OCI-M1 (cell line): ENCODE results near the gene ZNF48.

Experiments
- DNase-seq: peaks from one replicate; lab custom pipeline; 2025; lab: John Stamatoyannopoulos, UW

ZNF48 gene

DNA sequence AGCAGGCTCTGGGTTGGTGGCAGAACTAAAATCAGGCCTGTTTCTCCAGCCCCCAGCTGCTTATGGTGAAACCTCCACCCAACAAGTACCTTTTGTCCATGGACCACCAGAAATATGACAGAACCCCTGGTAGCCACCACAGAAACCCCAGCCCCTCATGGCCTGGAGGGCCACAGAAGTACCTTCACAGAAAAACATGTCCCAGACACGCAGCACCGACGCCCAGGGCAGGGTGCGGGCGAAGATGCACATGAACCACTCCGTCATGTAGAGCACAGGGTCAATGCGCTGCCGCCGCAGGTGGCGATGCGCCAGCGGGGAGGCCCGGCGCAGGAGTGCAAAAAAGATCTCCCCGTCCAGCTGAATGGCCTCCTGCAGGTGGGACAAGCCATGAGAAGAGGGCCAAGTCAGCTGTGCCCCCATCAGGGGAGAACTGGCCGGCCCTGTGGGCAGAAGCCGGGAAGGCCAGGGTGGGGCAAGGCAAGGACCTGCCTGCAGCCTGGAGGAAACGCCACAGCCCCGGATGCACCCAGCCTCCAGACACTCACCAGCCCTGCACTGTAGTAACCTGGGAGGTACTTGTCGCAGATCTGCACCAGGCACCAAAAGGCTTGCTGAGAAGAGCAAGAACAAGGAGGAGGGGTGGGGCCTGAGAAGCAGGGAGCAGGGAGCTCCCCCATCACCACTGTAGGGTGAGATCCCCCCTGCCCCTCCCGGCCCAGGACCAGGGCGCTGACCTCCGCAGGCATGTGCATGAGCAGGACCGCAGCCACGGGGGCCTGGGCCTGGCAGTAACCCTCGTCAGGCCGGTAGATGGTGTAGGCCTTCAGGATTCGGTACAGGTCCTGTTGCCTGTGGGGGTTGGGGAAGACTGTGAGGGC, 36.0 kb upstream of the ZNF48 start:
- DNase-seq = no peak

DNA sequence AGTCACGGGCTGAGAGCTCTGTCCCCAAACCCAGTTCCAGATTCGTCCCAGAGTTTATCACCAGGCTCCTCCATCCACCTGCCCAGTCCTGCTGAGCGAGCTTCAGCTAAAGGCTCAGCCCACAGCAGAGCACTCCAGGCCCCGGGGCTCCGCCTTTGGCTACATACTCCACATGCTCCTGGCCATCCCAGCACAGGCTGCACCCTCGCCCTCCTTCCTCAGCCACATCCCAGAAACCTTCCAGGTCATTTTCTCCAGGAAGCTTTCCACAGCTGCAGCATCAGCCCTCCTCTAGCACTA, 35.4 kb upstream of the ZNF48 start:
- no peak for DNase-seq

DNA sequence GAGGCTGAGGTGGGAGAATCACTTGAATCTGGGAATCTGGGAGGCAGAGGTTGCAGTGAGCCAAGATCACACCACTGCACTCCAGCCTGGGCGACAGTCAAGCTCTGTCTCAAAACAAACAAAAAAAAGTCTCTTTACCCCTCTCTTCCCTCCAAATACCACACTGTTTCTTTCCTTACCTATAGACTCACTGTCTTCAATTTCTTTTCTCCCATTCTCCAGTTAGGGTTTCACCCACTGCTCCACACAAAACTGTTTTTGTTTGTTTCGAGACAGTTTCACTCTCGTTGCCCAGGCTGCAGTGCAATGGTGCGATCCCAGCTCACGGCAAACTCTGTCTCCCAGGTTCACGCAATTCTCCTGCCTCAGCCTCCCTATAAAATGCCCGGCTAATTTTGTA, 34.0 kb upstream of the ZNF48 start:
- DNase-seq = no peak

DNA sequence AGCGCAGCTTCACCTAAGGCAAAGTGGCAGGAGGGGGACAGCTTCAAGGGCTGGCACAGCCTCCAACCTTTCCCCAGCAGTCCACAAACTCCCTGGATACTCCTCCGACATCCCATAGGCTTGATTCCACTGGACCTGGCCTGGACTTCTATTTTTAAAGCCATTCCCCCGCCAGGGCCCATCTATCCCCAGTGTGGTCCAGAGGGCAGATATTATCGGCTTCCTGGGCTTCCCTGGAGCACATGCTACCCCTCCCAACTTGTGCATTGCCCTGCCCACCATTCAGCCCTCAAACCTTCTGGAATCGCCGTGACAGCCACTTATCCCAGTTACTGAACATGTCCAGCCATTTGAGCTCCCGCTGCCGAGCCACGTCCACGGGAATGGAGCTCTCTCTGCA, 30.0 kb upstream of the ZNF48 start:
- DNase-seq = no peak

DNA sequence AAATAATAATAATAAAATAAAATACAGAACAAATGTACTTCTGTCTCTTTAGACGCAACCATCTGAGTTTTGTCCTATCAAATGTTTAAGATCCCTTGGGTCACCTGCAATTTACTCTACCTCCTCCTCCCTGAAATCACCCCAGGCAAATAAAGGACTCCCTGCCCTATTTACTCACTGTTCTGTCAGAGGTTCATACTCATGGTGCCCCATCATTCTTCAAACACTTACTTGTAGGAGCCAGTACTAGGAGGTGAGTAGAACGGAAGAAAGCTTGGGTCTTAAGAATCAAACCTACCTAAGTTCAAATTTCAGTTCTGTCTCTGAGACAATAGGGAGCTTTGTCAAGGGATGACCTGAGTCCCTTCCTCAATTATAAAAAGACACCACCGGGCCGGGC, 28.7 kb upstream of the ZNF48 start:
- no peak for DNase-seq

GRCh38 chr16:30367349-30368009, 27.7 kb upstream of the ZNF48 start:
- no peak for DNase-seq

DNA sequence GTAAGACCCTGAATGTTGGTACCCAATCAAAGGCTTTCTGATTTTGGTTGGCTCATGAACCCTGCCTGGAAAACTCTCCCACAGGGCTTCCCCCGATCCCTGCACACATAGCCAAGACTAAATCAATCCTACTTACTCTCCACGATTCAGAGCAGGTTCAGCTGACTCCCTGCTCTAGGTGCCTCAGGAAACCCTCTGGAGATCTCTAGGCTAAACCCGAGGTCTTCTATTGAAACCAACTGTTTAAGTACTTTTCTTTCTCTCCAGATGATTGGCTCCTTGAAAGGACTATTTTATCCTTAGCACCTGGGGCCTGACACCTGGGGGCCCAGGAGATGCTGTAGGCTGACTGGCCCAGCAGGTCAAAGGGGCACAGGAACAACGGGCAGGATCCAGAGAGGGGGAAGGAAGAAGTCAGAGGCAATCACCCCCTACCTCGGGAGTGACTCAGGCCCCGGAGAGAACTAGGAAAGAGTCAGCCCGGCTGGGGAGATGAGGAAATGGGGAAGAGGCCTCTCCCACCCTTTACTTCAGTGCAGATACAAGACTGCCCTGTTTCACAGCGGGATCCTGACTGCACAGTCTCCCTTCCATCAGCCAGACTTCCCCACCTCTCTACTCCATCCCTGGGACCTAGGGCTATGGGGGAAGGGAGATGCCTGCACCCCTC, 27.0 kb upstream of the ZNF48 start:
- DNase-seq = peak; percentile 53

GRCh38 chr16:30368792-30369090, 26.5 kb upstream of the ZNF48 start:
- no peak for DNase-seq

GRCh38 chr16:30369091-30369937, 25.9 kb upstream of the ZNF48 start:
- DNase-seq = peak; percentile 31

- DNase-seq = no peak
Observed at GRCh38 chr16:30369938-30370455, 25.2 kb upstream of the ZNF48 start.

DNA sequence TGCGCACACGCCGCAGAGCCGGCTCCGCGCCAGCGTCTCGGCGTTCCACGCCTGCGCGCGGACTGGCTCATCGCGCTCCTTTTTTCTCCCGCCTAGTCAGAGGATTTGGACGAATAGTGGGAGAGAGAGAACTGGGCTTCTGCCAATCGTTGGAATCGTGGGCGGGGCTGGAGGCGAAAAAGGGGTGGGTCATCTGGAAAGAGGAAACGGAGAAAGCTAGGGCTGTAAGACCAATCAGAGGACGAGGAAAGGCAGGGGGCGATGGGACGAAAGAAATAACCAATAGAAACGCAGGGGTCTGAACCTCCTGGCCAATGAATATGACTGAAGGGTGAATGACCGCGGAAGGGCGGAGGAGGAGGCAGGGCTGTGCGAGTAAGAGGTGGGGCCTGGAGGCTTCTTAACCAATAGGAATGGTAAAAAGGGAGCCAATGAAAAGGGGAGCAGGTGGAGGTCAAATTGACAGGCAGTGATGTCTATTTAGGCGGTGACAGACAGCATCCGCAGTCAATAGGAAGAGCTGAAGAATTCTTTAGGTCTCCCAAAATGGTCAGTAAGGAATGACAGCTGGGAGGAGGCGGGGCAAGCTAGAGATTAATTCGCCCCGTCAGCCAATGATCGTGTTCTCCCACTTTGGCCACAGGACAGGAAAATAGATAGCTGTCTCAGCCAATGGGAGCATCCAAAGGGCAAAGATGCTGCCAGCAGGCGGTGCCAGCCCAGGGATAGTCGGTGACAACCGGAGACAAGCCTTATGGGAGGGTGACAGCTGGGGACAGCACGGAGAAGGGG, 24.6 kb upstream of the ZNF48 start, which contains the start of gene TBC1D10B:
TBC1D10B (minus strand) TSS at position 39 of the 792 bp plus-strand sequence. CDS start 311 bp downstream, outside the sequence.
- DNase-seq = peak; percentile 100

- no peak for DNase-seq
Observed at GRCh38 chr16:30371248-30371816, 23.9 kb upstream of the ZNF48 start.

- no peak for DNase-seq
Observed at GRCh38 chr16:30372038-30372712, 23.0 kb upstream of the ZNF48 start.

DNA sequence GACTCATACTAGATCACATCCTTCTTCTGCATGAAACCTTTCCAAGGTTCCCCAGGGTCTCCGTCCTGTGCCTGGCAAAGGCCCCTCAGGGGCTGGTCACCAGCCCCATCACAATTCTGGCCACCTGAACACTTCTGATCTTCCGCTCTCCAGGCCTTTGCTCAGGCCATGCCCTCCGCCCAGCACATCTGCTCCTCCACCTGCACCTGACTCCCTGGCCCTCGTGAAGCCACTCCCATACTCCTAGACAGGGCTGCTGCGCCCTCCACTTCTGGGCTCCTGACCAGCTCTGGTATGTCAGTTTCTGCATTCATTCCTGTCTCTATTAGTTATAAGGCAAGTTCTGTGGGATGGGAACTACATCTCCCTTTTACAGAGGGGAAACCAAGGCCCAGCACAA, 22.5 kb upstream of the ZNF48 start:
- DNase-seq = no peak

DNA sequence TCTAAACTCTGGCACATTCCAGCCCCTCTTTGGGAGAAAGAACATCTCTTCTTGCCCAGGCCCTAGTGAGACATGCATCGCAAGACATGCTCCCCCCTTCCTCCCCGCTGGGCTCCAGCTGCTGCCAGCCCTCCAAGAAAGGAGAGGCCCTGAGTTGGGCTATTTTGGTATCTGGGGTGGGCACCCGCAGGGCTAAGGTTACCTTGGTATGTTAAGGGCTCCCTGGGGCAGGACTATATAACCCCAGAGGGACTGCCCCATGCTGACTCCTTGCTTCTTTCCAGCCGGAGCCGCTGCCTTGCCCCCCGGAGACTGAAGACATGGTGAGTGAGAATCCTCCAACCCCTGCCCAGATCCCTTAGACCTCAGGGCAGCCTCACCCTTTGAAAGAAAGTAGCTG, 20.7 kb upstream of the ZNF48 start, which contains the start of gene MYL11:
MYL11 (plus strand) TSS at position 265 of the 400 bp plus-strand sequence; CDS start at position 321, 56 bp downstream.
- DNase-seq = no peak

GRCh38 chr16:30375864-30376263, 19.4 kb upstream of the ZNF48 start:
- no peak for DNase-seq

DNA sequence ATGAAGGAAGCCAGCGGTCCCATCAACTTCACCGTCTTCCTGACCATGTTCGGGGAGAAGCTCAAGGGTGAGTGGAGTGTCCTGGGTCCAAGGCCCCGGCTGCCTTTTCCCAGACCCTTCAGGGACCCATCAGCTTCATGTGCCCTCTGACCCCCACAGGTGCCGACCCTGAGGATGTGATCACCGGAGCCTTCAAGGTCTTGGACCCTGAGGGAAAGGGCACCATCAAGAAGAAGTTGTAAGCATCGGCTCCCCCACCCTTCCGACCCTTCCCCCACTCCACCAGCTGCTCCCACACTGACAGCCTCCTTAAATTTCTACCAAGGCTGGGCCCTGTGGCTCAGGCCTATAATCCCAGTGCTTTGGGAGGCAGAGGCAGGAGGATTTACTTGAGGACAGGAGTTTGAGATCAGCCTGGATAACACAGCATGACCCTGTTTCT, 18.7 kb upstream of the ZNF48 start:
- DNase-seq = no peak

- DNase-seq = no peak
Observed at GRCh38 chr16:30377050-30377811, 18.0 kb upstream of the ZNF48 start.

- peak; percentile 96 for DNase-seq
Observed at GRCh38 chr16:30377812-30378235, 17.4 kb upstream of the ZNF48 start.
